Chondrocyte (in vitro differentiated cells): ENCODE results near the gene H2BW2. TPM values are rescaled to one million over a fixed set of nuclear protein-coding genes. Genes with fewer than 3 reads are reported as not detected.
A peak's percentile ranks its signal among the peaks of the same experiment; 100 is the strongest.

ENCODE experiments used
- DNase-seq: peaks from one replicate; pipeline ENCODE4 v3.0.0; 2021; ENCODE audit warnings: mixed read lengths, low spot score
- H3K27ac Mint-ChIP-seq: one replicate; pipeline ENCODE4 v1.8.0; 2021; ENCODE audit warnings: mild to moderate bottlenecking, moderate library complexity, mixed read lengths; ENCODE audit not compliant: unreplicated experiment
- H3K27me3 Mint-ChIP-seq: 2 replicates; pipeline ENCODE4 v1.8.0; 2021; ENCODE audit warnings: low read depth, mixed read lengths
- H3K36me3 Mint-ChIP-seq: 2 replicates; pipeline ENCODE4 v1.8.0; 2021; ENCODE audit warnings: low read depth, mixed read lengths
- H3K4me1 Mint-ChIP-seq: 2 replicates; pipeline ENCODE4 v1.8.0; 2021; ENCODE audit warnings: low read depth, mild to moderate bottlenecking, mixed read lengths
- H3K4me3 Mint-ChIP-seq: one replicate; pipeline ENCODE4 v1.8.0; 2021; ENCODE audit warnings: mild to moderate bottlenecking, moderate library complexity, mixed read lengths; ENCODE audit not compliant: unreplicated experiment
- H3K9me3 Mint-ChIP-seq: 2 replicates; pipeline ENCODE4 v1.8.0; 2021; ENCODE audit warnings: low read depth, mixed read lengths
- CTCF ChIP-seq: fragments of 200-600 bp; sonication (generic); IDR thresholded peaks from 2 replicates; pipeline ENCODE4 v1.5.0; 2021; ENCODE audit warnings: antibody characterized with exemption, mild to moderate bottlenecking, moderate library complexity
- total RNA-seq: library from RNA; stranded (reverse); gene quantifications from 3 replicates; pipeline ENCODE4 v1.2.1, GENCODE V29; 2021

The H2BW2 gene
- total RNA-seq, 1 donor from 2014 or later = not detected

GRCh38 chrX:104084063-104084462 is 44.3 kb downstream of the H2BW2 start:
- H3K36me3 Mint-ChIP-seq = no peaks in the 10 kb centered on the region
- H3K27me3 Mint-ChIP-seq = no peaks in the 10 kb centered on the region
- no peak for TF ChIP-seq CTCF
- no peak overlapping the region for H3K4me3 Mint-ChIP-seq
- no peak overlapping the region for H3K27ac Mint-ChIP-seq
- no peaks in the 10 kb centered on the region for H3K9me3 Mint-ChIP-seq
- H3K4me1 Mint-ChIP-seq = no peaks in the 10 kb centered on the region
- DNase-seq = no peak

- Mint-ChIP-seq H3K27ac (no peak overlapping the region), H3K4me3 (no peak overlapping the region), H3K27me3 (no peaks in the 10 kb centered on the region), H3K4me1 (no peaks in the 10 kb centered on the region), H3K36me3 (no peaks in the 10 kb centered on the region), H3K9me3 (no peaks in the 10 kb centered on the region)
- no peak for TF ChIP-seq CTCF
- no peak for DNase-seq
Observed at GRCh38 chrX:104084534-104085277, 45.0 kb downstream of the H2BW2 start.

- Mint-ChIP-seq H3K36me3 (no peaks in the 10 kb centered on the region), H3K9me3 (no peaks in the 10 kb centered on the region), H3K4me3 (no peak overlapping the region)
Observed at GRCh38 chrX:104085477-104085876, 45.7 kb downstream of the H2BW2 start.

GRCh38 chrX:104085919-104086318 is 46.2 kb downstream of the H2BW2 start:
- peak; percentile 78 for DNase-seq
- Mint-ChIP-seq H3K27ac (no peak overlapping the region), H3K4me1 (no peaks in the 10 kb centered on the region), H3K27me3 (no peaks in the 10 kb centered on the region), H3K36me3 (no peaks in the 10 kb centered on the region), H3K9me3 (no peaks in the 10 kb centered on the region), H3K4me3 (no peak overlapping the region)
- no peak for TF ChIP-seq CTCF

More at GRCh38 chrX:104085477-104085876, 45.7 kb downstream of the H2BW2 start:
- no peak for DNase-seq
- TF ChIP-seq CTCF = no peak
- no peaks in the 10 kb centered on the region for H3K27me3 Mint-ChIP-seq
- no peaks in the 10 kb centered on the region for H3K4me1 Mint-ChIP-seq
- H3K27ac Mint-ChIP-seq = no peak overlapping the region

Other genes with a start within 250 kb of the H2BW2 start
- gene RAB9B, start 207.7 kb upstream of the H2BW2 start, total RNA-seq = 2.6 to 4.1 TPM (median 2.7 TPM) in 3 replicates
- 6.8 to 12.5 TPM (median 9.7 TPM) in 3 replicates for gene TMSB15B, start 77.3 kb upstream of the H2BW2 start, total RNA-seq
- gene H2BW1, start 26.2 kb upstream of the H2BW2 start, total RNA-seq = not detected in 3 replicates
- gene TMSB15C, start 36.3 kb downstream of the H2BW2 start, total RNA-seq = 3.4 to 4.5 TPM (median 4.3 TPM) in 3 replicates
- gene ZCCHC18, start 72.6 kb downstream of the H2BW2 start, total RNA-seq = 1.9 to 6.8 TPM (median 5.0 TPM) in 3 replicates
- gene SLC25A53, start 117.1 kb downstream of the H2BW2 start, total RNA-seq = 3.4 to 4.9 TPM (median 4.4 TPM) in 3 replicates
- gene FAM199X, start 126.5 kb downstream of the H2BW2 start, total RNA-seq = 14.6 to 15.5 TPM (median 15.2 TPM) in 3 replicates
- not detected in 3 replicates for gene ESX1, start 215.0 kb downstream of the H2BW2 start, total RNA-seq